Measurements from ENCODE around the gene ZNF385D. TPM values are rescaled to one million over a fixed set of nuclear protein-coding genes. Genes with fewer than 3 reads are reported as not detected.

The ZNF385D gene
- total and polyA plus RNA-seq, 2 experiments from 2014 or later = 2.7 to 12.3 TPM

- no peak overlapping the region for H3K27ac Mint-ChIP-seq
- no peaks in the 10 kb centered on the region for H3K9me2 ChIP-seq (ENCODE audit: insufficient read depth)
- H3K27me3 Mint-ChIP-seq (ENCODE audit: insufficient read depth, low read depth, poor library complexity) = no peaks in the 10 kb centered on the region
- no peak for TF ChIP-seq EZH2phosphoT487 (IDR thresholded peaks at IDR 0.05; ENCODE audit: unreplicated experiment)
- no peak for TF ChIP-seq ZNF331 (CRISPR knock-in tag; IDR thresholded peaks at IDR 0.05; ENCODE audit: low read depth)
- TF ChIP-seq, protein P1, sequence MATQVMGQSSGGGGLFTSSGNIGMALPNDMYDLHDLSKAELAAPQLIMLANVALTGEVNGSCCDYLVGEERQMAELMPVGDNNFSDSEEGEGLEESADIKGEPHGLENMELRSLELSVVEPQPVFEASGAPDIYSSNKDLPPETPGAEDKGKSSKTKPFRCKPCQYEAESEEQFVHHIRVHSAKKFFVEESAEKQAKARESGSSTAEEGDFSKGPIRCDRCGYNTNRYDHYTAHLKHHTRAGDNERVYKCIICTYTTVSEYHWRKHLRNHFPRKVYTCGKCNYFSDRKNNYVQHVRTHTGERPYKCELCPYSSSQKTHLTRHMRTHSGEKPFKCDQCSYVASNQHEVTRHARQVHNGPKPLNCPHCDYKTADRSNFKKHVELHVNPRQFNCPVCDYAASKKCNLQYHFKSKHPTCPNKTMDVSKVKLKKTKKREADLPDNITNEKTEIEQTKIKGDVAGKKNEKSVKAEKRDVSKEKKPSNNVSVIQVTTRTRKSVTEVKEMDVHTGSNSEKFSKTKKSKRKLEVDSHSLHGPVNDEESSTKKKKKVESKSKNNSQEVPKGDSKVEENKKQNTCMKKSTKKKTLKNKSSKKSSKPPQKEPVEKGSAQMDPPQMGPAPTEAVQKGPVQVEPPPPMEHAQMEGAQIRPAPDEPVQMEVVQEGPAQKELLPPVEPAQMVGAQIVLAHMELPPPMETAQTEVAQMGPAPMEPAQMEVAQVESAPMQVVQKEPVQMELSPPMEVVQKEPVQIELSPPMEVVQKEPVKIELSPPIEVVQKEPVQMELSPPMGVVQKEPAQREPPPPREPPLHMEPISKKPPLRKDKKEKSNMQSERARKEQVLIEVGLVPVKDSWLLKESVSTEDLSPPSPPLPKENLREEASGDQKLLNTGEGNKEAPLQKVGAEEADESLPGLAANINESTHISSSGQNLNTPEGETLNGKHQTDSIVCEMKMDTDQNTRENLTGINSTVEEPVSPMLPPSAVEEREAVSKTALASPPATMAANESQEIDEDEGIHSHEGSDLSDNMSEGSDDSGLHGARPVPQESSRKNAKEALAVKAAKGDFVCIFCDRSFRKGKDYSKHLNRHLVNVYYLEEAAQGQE (IDR thresholded peaks at IDR 0.05; ENCODE audit: unreplicated experiment) = no peak
- TF ChIP-seq, protein P2, sequence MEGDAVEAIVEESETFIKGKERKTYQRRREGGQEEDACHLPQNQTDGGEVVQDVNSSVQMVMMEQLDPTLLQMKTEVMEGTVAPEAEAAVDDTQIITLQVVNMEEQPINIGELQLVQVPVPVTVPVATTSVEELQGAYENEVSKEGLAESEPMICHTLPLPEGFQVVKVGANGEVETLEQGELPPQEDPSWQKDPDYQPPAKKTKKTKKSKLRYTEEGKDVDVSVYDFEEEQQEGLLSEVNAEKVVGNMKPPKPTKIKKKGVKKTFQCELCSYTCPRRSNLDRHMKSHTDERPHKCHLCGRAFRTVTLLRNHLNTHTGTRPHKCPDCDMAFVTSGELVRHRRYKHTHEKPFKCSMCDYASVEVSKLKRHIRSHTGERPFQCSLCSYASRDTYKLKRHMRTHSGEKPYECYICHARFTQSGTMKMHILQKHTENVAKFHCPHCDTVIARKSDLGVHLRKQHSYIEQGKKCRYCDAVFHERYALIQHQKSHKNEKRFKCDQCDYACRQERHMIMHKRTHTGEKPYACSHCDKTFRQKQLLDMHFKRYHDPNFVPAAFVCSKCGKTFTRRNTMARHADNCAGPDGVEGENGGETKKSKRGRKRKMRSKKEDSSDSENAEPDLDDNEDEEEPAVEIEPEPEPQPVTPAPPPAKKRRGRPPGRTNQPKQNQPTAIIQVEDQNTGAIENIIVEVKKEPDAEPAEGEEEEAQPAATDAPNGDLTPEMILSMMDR (conservative IDR thresholded peaks at IDR 0.05; ENCODE audit: low read depth in 2 of 2) = no peak
- TF ChIP-seq EZH2 (IDR thresholded peaks at IDR 0.05; ENCODE audit: low read depth, unreplicated experiment) = no peak
- no peak for TF ChIP-seq STAT1 (IDR thresholded peaks at IDR 0.05; ENCODE audit: unreplicated experiment)
- TF ChIP-seq ZNF462 (CRISPR knock-in tag; IDR thresholded peaks at IDR 0.05) = no peak
- no peak for TF ChIP-seq ZNF114 (CRISPR knock-in tag; IDR thresholded peaks at IDR 0.05)
- TF ChIP-seq, protein P3, sequence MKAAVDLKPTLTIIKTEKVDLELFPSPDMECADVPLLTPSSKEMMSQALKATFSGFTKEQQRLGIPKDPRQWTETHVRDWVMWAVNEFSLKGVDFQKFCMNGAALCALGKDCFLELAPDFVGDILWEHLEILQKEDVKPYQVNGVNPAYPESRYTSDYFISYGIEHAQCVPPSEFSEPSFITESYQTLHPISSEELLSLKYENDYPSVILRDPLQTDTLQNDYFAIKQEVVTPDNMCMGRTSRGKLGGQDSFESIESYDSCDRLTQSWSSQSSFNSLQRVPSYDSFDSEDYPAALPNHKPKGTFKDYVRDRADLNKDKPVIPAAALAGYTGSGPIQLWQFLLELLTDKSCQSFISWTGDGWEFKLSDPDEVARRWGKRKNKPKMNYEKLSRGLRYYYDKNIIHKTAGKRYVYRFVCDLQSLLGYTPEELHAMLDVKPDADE (IDR thresholded peaks at IDR 0.05) = no peak
- H3K27ac ChIP-seq (ENCODE audit: low read depth) = no peak overlapping the region
- H3K4me3 ChIP-seq = no peak overlapping the region
- H3K4me1 Mint-ChIP-seq = no peaks in the 10 kb centered on the region
- H2AFZ ChIP-seq = no peak overlapping the region
- H3K4me1 ChIP-seq (ENCODE audit: insufficient read depth) = no peaks in the 10 kb centered on the region
- no peak for DNase-seq (ENCODE audit: low spot score)
- H3K36me3 ChIP-seq (ENCODE audit: insufficient read depth) = no peaks in the 10 kb centered on the region
- no peak for ATAC-seq
- H3K9me3 Mint-ChIP-seq = no peaks in the 10 kb centered on the region
- no peaks in the 10 kb centered on the region for H3F3A ChIP-seq (replicated peaks; ENCODE audit: low read depth)
- no peaks in the 10 kb centered on the region for H3K79me2 ChIP-seq (replicated peaks; ENCODE audit: insufficient read depth)
- H4K20me1 ChIP-seq (replicated peaks; ENCODE audit: insufficient read depth) = no peaks in the 10 kb centered on the region
- no peaks in the 10 kb centered on the region for H3K27me3 ChIP-seq (ENCODE audit: insufficient read depth)
- H3K4me3 Mint-ChIP-seq = no peak overlapping the region
- no peak overlapping the region for H3K4me2 ChIP-seq
- no peaks in the 10 kb centered on the region for H3K36me3 Mint-ChIP-seq (ENCODE audit: low read depth)
Observed at GRCh38 chr3:21781355-21781754, 30.3 kb upstream of the ZNF385D start.

Measured in GM23338 (cell line).